Limb (tissue), 2 donors: ENCODE results near the gene ANKS1A.
"Not testable (repeated sequence)": the region's sequence is repeated elsewhere in the genome, so short reads cannot be mapped to it uniquely, and the experiment has no call there.

ENCODE experiments used
- DNase-seq, 2 donors: peaks; one replicate each; pipeline ENCODE4 v3.0.0-alpha.2; 2016; ENCODE audit errors: extremely low spot score in 2 of 2

The ANKS1A gene, protein sequence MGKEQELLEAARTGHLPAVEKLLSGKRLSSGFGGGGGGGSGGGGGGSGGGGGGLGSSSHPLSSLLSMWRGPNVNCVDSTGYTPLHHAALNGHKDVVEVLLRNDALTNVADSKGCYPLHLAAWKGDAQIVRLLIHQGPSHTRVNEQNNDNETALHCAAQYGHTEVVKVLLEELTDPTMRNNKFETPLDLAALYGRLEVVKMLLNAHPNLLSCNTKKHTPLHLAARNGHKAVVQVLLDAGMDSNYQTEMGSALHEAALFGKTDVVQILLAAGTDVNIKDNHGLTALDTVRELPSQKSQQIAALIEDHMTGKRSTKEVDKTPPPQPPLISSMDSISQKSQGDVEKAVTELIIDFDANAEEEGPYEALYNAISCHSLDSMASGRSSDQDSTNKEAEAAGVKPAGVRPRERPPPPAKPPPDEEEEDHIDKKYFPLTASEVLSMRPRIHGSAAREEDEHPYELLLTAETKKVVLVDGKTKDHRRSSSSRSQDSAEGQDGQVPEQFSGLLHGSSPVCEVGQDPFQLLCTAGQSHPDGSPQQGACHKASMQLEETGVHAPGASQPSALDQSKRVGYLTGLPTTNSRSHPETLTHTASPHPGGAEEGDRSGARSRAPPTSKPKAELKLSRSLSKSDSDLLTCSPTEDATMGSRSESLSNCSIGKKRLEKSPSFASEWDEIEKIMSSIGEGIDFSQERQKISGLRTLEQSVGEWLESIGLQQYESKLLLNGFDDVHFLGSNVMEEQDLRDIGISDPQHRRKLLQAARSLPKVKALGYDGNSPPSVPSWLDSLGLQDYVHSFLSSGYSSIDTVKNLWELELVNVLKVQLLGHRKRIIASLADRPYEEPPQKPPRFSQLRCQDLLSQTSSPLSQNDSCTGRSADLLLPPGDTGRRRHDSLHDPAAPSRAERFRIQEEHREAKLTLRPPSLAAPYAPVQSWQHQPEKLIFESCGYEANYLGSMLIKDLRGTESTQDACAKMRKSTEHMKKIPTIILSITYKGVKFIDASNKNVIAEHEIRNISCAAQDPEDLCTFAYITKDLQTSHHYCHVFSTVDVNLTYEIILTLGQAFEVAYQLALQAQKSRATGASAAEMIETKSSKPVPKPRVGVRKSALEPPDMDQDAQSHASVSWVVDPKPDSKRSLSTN

DNA sequence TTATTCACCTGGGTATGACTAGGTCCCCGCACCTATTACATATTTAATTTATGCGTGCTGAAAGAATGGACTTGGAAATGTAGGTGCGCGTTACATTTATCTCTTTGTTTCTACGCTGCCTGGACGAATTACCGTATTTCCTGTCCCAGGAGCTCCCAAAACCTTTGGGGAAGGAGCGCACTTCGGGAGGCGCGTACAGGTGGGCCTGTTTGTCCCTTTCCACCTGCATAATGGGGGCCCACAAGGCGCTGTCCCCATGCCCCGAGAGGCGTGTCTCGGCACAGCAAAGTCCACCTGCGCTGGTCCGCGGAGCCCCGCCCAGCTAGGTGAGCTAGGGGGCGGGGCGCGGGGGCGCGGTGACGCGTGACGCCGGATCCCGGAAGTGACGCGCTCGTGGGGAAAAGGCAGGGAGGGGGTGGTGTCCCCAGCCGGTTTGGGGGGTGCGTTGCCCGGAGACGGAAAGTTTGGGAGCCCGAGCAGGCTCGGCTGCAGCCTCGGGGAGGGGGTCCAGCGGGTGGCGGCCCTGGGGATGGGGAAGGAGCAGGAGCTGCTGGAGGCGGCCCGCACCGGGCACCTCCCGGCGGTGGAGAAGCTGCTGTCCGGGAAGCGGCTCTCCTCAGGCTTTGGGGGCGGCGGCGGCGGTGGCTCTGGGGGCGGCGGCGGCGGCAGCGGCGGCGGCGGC, at the start of gene ANKS1A:
ANKS1A (plus strand) TSS at position 382 of the 682 bp plus-strand sequence; CDS start at position 530, 148 bp downstream.
- DNase-seq = peak; percentile 65 to 94

DNA sequence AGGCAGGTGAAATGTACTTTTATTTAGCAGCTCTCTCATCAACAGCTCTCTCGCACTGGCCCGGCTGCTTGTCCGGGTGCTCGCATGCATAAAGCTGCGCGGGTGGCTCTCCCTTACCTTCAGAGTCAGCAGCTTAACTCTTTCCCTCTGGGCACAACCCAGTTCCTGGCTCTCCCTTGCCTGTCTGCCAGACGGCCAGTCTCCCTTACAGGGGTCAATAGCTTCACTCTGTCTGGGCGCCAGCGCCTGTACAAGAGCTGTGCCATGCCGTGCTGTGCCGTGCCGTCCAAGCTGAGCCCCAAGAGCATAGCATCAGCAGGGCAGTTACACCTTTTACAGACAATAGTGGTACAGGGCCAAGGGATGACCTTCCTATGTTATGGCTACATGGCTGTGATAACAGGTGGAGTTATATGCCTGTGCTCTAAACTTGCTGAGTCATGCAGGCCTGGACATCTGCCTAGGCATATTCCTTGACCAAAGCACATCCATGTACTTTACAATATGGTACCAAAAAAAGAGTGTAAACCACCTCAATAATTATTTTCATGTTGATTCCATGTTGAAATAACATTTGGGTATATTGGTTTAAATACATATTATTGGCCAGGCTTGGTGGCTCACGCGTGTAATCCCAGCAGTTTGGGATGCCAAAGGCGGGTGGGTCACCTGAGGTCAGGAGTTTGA, 49.2 kb upstream of the ANKS1A start:
- no peak for DNase-seq

DNA sequence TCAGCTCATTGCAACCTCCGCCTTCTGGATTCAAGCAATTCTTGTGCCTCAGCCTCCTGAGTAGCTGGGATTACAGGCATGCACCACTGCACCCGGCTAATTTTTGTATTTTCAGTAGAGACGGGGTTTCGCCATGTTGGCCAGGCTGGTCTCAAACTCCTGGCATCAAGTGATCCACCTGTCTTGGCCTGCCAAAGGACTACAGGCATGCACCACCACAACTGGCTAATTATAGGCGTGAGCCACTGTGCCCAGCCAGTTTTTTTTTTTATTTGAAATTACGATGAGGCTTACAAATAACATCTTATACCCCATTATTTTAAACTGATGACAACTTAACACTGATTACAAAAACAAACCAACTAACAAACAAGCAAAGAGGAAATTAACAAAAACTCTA, 40.0 kb upstream of the ANKS1A start:
- not testable (repeated sequence) for DNase-seq

DNA sequence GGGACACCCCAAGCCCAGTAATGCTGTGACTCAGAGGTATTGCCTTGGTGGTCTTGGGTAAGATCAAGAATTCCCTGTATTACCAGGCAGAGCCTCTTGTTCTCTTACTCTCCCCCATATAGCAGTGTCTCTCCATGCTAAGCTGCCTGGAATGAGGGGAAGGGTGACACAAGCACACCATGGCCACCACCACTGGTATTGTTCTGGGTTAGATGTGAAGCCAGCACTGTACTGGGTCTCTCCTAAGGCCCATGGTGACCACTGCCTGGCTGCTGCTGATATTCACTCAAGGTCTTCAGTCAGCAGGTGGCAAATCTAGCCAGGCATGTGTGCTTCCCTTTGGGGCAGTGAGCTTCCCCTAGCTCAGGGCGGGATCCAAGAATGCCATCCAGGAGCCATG, 37.7 kb upstream of the ANKS1A start:
- no peak for DNase-seq

DNA sequence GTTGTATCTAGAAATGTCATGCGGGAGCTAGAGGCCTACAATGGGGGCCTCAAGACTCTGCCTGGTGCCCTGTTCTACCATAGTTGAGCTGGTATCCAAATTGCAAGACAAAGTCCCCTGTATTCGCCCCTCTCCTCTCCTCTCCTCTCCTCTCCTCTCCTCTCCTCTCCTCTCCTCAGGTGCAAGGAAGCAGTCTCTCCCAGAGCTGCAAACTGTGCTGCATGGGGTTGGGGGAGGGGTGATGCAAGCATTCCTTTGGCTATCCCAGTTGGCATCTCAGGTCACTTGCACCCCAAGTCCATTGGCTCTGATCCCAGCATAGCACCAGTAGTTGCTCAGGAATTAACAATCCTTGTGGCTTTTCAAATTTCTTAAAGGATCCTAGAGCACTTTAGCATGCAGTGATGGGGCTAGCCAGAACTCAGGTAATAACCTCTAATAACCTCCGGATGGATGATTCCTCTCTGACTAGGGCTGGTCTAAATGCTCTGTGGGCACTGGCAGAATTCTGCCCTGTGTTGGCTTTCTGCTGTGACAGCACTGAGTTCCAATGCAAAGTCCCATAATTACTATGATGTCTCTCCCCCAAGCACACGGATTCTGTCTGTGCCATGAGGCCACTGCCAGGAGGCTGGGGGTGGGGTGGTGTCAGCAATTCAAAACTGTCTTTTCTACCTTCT, 36.5 kb upstream of the ANKS1A start:
- DNase-seq = no peak

DNA sequence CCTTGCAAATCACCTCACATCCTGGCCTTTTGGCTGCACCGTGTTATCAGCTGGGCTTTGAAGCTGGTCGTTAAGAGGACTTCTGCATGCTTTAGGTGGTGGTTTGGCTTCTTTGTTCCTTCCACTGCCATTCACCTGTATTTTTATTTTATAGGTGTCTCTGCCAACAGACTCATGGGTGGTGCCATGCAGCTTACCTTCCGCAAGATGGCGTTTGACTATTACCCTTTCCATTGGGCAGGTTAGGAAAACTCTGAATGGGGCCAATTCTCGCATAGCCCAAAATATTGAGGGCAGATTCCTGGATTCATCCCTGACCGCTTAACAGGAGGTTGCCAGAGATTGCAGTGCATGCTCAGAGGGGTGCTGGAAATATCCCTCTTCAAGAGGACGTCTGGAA, 33.6 kb upstream of the ANKS1A start:
- no peak for DNase-seq

DNA sequence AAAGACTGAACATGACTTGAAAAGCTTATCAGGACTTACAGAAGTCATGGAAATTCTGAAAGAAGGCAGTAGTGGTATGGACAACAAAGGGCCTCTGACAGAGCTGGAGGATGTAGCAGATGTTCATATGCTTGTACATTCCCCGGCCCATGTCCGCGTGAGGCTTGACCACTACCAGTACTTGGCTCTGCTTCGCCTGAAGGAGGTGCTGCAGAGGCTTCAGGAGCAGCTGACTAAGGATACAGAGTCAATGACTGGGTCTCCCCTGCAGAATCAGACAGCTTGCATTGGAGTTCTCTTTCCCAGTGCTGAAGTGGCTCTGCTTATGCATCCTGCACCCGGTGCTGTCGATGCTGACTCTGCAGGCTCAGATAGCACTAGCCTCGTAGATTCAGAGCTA, 30.4 kb upstream of the ANKS1A start:
- no peak for DNase-seq

DNA sequence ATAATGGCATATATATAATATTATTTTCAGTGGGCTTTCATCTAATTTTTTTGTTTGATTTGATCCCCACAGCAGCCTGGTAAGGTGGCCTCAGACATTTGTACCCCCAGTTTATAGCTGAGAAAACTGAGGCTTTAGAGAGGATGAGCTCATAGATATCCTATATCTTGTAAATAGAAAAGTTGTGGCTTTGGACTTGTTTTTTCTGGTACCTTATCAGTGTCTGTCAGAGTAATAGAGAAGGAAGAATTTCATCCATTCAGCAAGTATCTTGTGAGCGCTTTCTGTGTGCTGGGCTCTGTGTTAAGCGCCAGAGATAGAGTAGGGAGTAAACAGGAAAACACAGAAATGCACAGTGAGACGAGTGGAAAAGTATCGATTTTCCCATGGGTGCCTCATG, 29.1 kb upstream of the ANKS1A start:
- DNase-seq = no peak

DNA sequence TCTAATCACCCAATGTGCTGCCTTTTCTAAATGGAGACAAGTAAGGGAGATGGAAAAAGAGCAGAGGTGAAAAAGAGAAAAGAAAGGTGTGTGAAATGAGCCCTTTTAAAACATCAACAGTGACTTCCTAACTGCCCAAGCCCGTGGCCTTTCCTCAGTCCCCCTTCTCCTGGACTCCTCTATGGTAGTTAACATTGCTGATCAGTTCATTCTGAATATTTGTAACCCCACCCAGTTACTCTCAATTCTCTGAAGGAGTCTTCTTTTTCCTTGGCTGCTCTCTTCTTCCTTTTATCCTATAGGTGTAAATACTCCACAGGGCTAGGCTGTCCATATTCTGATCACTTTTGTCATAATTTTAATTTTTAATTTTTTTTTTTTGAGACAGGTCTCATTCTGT, 28.3 kb upstream of the ANKS1A start:
- no peak for DNase-seq

DNA sequence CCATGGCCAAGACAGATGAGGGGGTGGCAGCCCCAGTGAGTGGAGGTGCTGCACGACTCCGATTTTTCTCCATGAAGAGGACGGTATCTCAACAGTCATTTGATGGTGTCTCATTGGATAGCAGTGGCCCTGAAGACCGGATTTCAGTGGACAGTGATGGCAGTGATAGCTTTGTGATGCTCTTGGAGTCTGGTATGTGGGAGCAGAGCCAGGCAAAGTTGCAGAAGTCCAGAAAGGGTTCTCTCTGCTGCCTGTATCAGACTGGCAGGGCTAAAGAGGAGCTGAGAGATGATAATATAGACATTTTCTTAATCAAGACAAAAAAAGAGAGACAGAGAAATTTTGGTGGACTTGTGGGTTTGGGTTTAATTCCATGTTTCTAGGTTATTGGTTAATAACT, 25.0 kb upstream of the ANKS1A start:
- no peak for DNase-seq

DNA sequence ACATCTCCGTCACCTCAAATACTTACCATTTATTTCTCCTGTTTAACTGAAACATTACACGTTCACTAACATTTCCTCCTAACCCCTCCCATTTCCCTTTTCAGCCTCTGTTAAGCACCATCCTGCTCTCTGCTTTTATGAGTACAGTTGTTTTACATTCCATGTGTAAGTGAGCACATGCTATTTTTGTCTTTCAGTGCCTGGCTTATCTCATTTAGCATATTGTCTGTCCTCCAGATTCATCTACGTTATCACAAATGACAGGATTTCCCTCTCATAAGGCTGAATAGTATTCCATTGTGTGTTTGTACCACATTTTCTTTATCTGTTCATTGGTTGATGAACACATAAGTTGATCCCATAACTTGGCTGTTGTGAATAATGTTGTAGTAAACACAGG, 23.9 kb upstream of the ANKS1A start:
- peak in 1 of 2 donors; percentile 39 for DNase-seq

DNA sequence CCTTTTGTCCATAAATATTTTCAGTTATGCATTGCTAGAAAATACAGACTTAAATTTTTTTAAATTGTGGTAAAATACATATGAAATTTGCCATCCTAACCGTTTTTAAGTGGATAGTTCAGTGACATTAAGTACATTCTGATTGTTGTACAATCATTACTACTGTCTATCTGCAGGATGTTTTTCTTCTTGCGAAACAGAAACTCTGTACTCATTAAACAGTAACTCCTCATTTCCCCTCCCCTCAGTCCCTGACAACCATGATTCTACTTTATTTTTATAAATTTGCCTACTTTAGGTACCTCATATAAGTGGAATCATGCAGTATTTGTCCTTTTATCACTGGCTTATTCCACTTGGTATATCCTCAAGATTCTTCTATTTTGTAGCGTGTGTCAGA, 22.5 kb upstream of the ANKS1A start:
- DNase-seq = no peak

DNA sequence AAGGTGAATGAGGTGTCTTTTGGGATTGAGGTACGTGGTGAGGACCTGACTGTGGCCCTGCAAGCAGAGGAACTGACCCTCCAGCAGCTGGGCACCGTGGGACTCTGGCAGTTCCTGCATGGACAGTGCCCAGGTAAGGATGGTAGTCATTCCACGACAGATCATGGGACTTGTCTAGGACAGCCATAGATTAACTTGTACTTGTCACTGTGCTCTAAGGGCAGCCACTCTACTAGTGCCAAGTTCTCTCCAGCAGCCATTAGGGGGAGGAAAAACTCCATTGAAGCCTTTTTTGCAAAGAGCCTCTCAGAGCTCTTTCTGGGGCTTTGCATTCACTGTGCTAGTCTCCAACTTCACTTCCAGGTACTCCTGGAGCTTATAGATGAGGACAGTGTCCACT, 21.6 kb upstream of the ANKS1A start:
- DNase-seq = no peak

DNA sequence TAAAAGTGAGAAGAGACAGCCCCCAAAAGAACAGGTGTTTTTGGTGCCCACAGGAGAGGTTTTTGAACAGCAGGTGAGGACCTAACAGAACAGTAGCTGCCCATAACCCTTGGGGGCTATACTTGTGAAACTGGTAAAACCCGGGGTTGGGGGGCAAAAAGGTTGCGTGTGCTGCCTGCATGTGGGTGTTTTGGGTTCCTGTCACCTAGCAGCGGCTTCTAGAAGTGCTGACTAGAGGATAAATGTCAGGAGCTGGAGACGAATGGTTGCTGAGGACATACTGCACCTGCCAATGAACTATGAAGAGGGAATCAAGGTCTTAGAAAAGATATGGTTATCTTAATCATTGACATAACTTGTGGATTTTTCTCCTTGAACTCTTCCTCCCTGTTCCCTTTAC, 17.2 kb upstream of the ANKS1A start:
- DNase-seq = no peak

DNA sequence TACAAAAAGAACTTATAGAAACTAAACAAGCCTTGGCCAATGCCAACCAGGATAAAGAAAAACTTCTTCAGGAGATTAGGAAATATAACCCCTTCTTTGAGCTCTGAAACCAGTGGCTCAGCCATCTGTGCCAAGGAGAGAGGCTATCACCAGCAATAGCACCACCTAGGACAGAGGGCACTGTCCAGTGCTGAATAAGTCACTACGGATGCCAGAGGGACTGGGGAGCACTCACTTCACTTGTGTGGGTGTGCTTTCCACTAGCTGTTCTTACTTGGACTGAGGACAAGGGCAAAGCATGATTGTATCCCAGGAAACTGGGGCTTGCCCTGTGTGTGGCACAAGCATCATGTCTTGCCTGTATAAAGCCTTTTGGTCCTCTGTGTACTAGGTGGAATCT, 16.7 kb upstream of the ANKS1A start:
- no peak for DNase-seq

DNA sequence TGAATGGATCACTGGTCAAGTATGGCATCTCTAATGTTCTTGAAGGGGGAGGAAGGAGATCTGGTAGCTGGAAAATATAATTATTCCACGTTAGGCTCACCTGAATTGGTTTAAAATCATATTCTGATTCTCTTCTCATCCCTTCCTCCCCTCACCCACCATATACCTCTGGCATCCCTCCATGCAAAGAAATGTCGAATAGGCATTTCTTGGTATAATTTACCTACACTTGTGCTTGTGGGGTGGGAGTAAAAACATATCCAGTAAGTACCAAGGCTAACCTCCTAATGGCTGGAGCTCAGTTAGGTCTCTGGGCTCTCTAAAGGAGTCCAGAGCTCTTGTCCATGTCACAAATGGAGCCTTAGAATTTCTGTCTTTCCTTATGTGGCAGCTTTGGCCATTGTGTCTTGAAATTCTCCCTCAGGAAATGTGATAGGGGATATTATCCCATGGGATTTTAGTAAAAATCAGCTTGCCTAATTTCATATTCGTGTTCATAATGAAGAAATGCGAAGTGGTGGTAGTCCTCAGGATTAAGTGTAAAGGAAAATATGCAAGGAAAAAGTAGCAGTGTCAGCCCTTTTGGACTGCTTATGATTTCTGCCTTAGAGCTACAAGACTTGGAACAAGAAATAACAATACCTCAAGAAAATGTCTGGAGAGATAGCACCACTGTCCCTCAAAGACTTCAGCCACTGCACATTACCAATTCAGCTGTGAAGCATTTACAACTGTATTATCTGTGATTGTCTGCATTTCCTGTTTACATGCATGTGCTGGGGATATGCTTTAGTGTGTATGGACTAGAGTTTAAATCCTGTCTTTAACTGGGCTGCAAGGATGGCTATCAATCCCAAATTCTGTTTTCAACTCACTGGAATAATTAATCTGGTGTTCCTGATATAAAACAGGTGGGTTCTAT, 13.5 kb upstream of the ANKS1A start:
- no peak for DNase-seq

DNA sequence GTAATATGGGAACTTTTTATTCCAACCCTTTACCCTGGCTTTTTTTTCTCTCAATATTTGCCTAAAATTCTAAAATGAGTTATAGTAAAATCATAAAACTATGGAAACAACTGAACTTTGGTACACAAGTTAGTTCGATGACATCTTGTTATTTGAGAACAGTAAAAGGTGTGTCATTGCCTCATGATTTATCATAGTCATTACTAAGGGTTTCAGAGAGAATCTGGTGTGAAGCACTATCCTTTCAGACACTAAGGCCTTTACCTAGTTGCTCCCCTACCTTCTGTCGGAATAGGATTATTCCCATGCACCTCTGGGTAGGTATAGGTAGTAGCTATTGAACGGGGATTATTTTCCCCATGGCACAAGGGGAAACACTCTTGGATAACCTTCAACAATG, 12.6 kb upstream of the ANKS1A start:
- DNase-seq = no peak

DNA sequence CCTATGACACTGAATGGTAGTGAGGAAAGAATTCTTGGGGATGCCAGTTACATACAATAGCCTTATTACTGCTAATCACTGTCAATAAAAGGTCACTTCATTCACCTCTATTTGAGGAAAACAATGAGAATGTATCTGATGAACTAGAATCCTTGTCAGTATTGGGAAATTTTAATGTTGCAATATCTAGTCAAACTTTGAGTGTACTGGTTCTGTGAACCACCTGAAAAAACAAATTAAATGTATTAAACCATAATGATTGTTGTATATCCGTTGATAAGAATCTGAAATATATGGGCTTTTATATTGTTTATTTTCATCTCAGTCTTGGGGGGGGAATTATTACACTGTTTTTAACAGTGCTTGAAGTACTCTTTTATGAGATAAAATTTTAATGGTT, 11.8 kb upstream of the ANKS1A start:
- DNase-seq = no peak

DNA sequence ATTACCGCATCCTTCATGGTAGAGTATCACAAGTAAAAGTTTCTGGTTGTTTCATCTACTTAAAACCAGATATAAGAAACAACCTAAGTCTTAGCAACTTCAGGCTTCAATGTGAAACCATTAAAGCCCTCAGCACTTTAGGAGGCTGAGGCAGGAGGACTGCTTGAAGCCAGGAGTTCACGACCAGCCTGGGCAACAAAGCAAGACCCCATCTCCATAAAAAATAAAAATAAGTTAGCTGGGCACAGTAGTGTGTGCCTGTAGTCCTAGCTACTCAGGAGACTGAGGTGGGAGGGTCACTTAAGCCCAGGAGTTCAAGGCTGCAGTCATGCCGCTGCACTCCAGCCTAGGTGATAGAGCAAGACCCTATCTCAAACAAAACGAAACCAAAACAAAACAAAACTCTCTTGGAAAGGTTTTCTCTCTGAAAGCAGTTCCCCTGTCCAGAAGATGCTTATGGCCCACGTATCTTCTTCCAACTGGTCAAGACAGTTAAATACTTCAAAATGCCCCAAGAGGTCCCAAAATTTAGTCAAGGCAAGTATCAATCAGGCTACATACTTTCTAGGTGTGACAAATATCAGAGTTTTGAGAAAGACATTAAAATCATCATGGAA, 11.1 kb upstream of the ANKS1A start:
- DNase-seq = no peak
